ENCODE measurements around the gene HEXIM2.

DNA sequence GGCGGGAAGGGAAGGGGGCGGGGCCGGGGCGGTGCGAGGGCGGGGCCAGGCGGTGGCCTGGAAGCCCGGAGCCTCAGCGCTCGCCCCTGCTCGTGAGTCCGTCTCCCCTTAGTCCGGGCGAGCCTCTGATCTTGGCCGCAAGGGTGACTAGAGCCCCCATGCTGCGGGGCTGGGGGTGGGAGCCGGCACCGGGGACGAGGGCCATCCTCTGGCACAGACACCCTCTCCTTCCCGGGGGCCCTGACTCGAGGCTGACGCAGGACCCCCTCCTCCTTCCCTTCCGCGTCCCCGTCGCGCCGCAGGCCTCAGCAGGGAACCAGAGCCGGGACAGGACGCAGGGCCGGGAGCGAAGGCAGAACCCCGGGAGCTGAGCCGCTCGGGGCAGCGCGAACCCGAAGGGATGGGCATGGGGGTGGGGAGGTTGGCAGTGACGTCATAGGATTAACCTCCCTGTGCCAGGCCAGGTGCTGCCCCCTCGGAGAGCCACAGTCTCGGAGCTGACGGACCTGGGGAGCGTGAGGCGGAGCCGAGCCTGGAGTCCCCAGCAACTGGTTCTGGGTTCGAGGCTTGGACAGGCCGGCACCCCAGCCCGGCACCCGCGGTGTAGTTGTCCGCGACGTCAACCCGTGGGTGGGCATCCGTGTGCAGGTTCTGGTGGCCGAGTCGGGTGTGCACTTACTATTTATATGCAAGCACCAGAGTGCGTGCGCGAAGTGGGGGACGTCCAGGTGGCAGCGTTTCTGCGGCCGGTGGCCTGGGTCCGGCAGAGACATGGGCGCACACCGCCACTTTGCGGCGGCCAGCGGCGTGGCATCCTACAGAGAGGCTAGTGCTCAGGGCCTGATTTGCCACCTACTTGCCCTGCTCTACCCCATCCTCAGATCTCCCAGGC, 28.9 kb upstream of the HEXIM2 start:
- TF ChIP-seq, protein P1, sequence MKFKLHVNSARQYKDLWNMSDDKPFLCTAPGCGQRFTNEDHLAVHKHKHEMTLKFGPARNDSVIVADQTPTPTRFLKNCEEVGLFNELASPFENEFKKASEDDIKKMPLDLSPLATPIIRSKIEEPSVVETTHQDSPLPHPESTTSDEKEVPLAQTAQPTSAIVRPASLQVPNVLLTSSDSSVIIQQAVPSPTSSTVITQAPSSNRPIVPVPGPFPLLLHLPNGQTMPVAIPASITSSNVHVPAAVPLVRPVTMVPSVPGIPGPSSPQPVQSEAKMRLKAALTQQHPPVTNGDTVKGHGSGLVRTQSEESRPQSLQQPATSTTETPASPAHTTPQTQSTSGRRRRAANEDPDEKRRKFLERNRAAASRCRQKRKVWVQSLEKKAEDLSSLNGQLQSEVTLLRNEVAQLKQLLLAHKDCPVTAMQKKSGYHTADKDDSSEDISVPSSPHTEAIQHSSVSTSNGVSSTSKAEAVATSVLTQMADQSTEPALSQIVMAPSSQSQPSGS (tag by site-specific recombination; IDR thresholded peaks at IDR 0.05; ENCODE audit: low read depth): peak; percentile 99
- no peak; the same call in 1 of the 2 replicates for TF ChIP-seq TCF7L2 (IDR thresholded peaks at IDR 0.05; ENCODE audit: borderline replicate concordance, low read depth, low read length)
- TF ChIP-seq, protein P2, sequence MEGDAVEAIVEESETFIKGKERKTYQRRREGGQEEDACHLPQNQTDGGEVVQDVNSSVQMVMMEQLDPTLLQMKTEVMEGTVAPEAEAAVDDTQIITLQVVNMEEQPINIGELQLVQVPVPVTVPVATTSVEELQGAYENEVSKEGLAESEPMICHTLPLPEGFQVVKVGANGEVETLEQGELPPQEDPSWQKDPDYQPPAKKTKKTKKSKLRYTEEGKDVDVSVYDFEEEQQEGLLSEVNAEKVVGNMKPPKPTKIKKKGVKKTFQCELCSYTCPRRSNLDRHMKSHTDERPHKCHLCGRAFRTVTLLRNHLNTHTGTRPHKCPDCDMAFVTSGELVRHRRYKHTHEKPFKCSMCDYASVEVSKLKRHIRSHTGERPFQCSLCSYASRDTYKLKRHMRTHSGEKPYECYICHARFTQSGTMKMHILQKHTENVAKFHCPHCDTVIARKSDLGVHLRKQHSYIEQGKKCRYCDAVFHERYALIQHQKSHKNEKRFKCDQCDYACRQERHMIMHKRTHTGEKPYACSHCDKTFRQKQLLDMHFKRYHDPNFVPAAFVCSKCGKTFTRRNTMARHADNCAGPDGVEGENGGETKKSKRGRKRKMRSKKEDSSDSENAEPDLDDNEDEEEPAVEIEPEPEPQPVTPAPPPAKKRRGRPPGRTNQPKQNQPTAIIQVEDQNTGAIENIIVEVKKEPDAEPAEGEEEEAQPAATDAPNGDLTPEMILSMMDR (tag by site-specific recombination; IDR thresholded peaks at IDR 0.05): peak; percentile 48; the same call in 1 of the 2 replicates
- TF ChIP-seq ZNF311 (tag by site-specific recombination; IDR thresholded peaks at IDR 0.05; ENCODE audit: borderline replicate concordance): no peak
- TF ChIP-seq ZNF501 (tag by site-specific recombination; IDR thresholded peaks at IDR 0.05): peak; percentile 91
- TF ChIP-seq, protein P3, sequence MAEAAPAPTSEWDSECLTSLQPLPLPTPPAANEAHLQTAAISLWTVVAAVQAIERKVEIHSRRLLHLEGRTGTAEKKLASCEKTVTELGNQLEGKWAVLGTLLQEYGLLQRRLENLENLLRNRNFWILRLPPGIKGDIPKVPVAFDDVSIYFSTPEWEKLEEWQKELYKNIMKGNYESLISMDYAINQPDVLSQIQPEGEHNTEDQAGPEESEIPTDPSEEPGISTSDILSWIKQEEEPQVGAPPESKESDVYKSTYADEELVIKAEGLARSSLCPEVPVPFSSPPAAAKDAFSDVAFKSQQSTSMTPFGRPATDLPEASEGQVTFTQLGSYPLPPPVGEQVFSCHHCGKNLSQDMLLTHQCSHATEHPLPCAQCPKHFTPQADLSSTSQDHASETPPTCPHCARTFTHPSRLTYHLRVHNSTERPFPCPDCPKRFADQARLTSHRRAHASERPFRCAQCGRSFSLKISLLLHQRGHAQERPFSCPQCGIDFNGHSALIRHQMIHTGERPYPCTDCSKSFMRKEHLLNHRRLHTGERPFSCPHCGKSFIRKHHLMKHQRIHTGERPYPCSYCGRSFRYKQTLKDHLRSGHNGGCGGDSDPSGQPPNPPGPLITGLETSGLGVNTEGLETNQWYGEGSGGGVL (tag by site-specific recombination; IDR thresholded peaks at IDR 0.05): peak; percentile 86
- no peak for TF ChIP-seq ZNF302 (tag by site-specific recombination; IDR thresholded peaks at IDR 0.05; ENCODE audit: low read depth)
- no peak for TF ChIP-seq ZNF768 (tag by site-specific recombination; IDR thresholded peaks at IDR 0.05)
- no peak for TF ChIP-seq ZNF354C (tag by site-specific recombination; IDR thresholded peaks at IDR 0.05; ENCODE audit: borderline replicate concordance, low read depth)
- no peak for TF ChIP-seq MEIS1 (CRISPR knock-in tag; IDR thresholded peaks at IDR 0.05; ENCODE audit: borderline replicate concordance)
- no peak for TF ChIP-seq ZNF114 (tag by site-specific recombination; IDR thresholded peaks at IDR 0.05)

All from HEK293 (cell line).